ENCODE results near the gene LMAN1L. TPM values are rescaled to one million over a fixed set of nuclear protein-coding genes. Genes with fewer than 3 reads are reported as not detected.
A peak's percentile ranks its signal among the peaks of the same experiment; 100 is the strongest.

Gene LMAN1L
- total RNA-seq, 1 experiment from 2014 or later: not detected

DNA sequence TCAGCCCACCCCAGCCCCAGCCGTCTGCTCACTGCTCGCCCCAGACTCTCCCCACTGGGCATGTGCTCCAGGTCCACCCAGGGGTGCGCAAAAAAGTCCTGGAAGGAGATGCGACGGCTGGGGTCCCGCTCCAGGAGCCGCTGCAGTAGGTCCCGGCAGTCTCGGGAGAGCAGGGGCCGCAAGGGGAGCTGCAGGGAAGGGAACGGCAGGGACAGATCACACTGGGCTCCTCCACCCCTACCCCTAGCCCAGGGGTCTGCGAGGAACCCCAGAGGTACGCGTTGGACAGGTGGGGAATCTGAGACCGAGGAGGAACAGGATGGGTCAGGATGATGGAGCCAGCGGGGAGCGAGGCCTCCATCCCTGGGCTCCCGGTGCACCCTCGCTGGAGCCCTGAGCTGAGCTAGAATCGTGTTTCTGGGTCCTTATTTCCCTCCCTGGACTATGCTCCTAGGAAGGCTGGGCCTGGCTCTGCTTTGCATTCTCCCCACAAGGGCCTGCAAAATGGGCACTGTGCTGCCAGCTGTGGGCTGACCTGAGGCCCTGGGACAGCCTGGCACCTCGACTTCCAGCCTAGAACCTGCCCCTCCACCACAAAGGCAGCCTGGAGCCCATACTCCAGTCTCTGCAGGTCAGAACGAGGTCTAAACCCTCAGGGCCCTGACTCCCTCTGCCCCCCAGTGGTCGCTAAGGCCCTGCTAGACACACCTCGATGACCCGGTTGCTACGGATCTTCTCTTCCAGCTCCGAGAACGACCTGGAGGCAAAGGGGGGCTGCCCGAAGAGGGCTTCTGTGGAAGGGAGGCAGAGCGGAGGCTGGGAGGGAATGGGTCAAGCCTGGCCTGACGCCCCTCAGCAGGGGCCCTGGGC, 27.1 kb downstream of the LMAN1L start:
- ChIA-PET POLR2A (interaction anchor here (1.1 kb wide), 1 partner anchor 80 kb away, joined by 3 read pairs; no protein-coding TSS in a partner anchor), CTCF (interaction anchor here (0.9 to 5.1 kb wide), 10 partner anchors 14 to 208 kb away, joined by 3 to 34 read pairs (median 4); partner anchors contain the start of gene CPLX3)
- Mint-ChIP-seq H3K4me1 (peaks cover 26% of the 10 kb centered on the region), H3K27me3 (ENCODE audit: low read depth) (no peaks in the 10 kb centered on the region), H3K9me3 (no peaks in the 10 kb centered on the region), H3K27ac (peak overlapping the region; percentile 19; the same call in 1 of the 2 replicates), H3K36me3 (peaks cover 3% of the 10 kb centered on the region), H3K4me3 (no peak overlapping the region)
- peak; percentile 56 for DNase-seq (ENCODE audit: low spot score)
- TF ChIP-seq MYBL2 (CRISPR knock-in tag; IDR thresholded peaks at IDR 0.05): no peak
- 0 out of 2 replicates have a peak, but pooled peaks have one; percentile 16 for TF ChIP-seq FOXP1 (CRISPR knock-in tag; IDR thresholded peaks at IDR 0.05; ENCODE audit: borderline replicate concordance)
- no peak; the same call in 1 of the 2 replicates for ATAC-seq

DNA sequence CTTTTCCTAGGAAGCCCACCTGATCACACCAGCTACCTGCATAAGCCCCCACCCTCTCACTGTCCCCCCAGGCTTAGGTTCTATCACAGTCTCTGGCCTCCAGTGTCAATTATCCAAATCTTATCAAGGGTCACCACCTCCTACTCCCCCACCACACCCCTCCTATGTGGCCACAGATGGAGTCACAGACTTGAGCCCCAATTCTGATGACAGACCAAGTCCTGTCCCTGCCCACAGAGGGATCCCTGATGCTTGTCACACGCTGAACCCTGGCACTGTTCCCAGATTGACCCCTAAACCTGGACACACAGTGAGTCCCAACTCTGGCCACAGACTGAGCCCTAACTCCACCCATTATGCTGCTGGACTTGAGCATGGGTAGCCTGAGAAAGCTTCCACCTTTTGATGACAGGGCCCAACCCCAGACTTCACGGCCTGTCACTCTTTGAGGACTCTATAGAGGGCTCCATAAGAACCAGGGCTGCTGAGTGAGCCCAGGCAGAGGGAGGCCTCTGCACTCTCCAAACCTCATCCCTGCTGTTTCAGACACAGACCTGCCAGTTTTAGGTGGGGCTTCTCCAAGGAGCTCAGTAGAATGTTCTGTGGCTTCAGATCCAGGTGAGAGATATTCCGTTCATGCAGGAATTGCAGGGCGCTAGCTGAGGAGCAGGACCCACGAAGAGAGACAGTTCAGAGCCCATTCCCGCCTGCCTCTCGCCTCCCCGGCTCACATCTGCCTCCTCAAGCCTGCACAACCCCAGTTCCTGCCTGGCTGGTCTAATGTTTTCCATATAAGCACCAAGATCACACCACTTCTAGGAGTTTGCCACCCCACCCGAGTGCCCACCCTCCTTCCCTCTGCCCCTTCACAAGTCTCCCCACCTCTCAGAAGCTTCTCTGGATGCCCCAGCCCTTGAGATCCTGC, 28.5 kb downstream of the LMAN1L start:
- no peaks in the 10 kb centered on the region for H3K9me3 Mint-ChIP-seq
- TF ChIP-seq, protein P1, sequence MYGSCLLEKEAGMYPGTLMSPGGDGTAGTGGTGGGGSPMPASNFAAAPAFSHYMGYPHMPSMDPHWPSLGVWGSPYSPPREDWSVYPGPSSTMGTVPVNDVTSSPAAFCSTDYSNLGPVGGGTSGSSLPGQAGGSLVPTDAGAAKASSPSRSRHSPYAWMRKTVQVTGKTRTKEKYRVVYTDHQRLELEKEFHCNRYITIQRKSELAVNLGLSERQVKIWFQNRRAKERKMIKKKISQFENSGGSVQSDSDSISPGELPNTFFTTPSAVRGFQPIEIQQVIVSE (CRISPR knock-in tag; IDR thresholded peaks at IDR 0.05; ENCODE audit: borderline replicate concordance): no peak
- TF ChIP-seq ZBTB21 (CRISPR knock-in tag; IDR thresholded peaks at IDR 0.05; ENCODE audit: borderline replicate concordance): no peak
- TF ChIP-seq, protein P2, sequence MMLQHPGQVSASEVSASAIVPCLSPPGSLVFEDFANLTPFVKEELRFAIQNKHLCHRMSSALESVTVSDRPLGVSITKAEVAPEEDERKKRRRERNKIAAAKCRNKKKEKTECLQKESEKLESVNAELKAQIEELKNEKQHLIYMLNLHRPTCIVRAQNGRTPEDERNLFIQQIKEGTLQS (CRISPR knock-in tag; conservative IDR thresholded peaks at IDR 0.05): no peak
- TF ChIP-seq SP1 (CRISPR knock-in tag; conservative IDR thresholded peaks at IDR 0.05): no peak
- no peak for TF ChIP-seq ERG (CRISPR knock-in tag; IDR thresholded peaks at IDR 0.05)
- ATAC-seq (no peak), DNase-seq (ENCODE audit: low spot score) (no peak)
- POLR2A ChIA-PET: interaction anchor here (1.0 to 1.6 kb wide), 3 partner anchors 18 to 81 kb away, joined by 3 to 8 read pairs (median 4); no protein-coding TSS in a partner anchor
- CTCF ChIA-PET: interaction anchor here (1.0 to 5.1 kb wide), 15 partner anchors 14 to 210 kb away, joined by 3 to 34 read pairs (median 6); partner anchors contain the start of genes CPLX3 and MPI
- H3K4me3 Mint-ChIP-seq: peak overlapping the region; percentile 87
- peaks cover 21% of the 10 kb centered on the region for H3K4me1 Mint-ChIP-seq
- no peaks in the 10 kb centered on the region for H3K27me3 Mint-ChIP-seq (ENCODE audit: low read depth)
- H3K27ac Mint-ChIP-seq: no peak overlapping the region
- H3K36me3 Mint-ChIP-seq: peaks cover 3% of the 10 kb centered on the region

DNA sequence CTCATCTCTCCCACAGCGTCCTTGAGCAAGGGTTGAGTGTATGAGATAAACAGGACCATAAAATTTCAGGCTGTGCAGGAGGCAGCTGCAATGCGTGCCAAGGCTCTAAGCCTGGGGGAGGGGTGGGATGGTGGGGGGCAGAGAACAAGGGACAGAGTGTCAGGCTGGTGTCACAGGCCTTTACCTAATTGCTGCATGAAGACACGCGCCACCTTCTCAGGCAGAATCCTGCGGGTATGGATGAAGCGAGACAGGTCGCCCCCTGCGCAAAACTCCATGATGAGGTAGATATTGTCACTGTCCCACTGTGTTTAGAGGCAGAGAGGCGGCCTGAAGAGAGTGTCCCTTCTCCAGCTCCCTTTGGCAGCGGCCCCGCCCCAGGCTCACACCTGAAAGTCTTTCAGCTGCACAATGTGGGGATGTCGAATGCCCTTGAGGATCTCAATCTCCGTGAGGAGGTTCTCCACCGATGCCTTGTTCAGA, 29.3 kb downstream of the LMAN1L start:
- ATAC-seq (no peak), DNase-seq (ENCODE audit: low spot score) (no peak)
- Mint-ChIP-seq H3K36me3 (peaks cover 3% of the 10 kb centered on the region), H3K27me3 (ENCODE audit: low read depth) (no peaks in the 10 kb centered on the region), H3K9me3 (no peaks in the 10 kb centered on the region), H3K4me3 (peak overlapping the region; percentile 87), H3K4me1 (peaks cover 21% of the 10 kb centered on the region), H3K27ac (peak overlapping the region; percentile 70; the same call in 1 of the 2 replicates)
- CTCF ChIA-PET: interaction anchor here (0.6 to 5.1 kb wide), 24 partner anchors 14 to 211 kb away, joined by 3 to 34 read pairs (median 5); partner anchors contain the start of genes CPLX3, CSK, FAM219B and MPI
- POLR2A ChIA-PET: interaction anchor here (0.6 to 1.6 kb wide), 8 partner anchors 14 to 82 kb away, joined by 3 to 8 read pairs (median 4); partner anchors contain the start of genes CPLX3 and FAM219B
- no peak for TF ChIP-seq SOX15 (CRISPR knock-in tag; IDR thresholded peaks at IDR 0.05)
- TF ChIP-seq, protein P3, sequence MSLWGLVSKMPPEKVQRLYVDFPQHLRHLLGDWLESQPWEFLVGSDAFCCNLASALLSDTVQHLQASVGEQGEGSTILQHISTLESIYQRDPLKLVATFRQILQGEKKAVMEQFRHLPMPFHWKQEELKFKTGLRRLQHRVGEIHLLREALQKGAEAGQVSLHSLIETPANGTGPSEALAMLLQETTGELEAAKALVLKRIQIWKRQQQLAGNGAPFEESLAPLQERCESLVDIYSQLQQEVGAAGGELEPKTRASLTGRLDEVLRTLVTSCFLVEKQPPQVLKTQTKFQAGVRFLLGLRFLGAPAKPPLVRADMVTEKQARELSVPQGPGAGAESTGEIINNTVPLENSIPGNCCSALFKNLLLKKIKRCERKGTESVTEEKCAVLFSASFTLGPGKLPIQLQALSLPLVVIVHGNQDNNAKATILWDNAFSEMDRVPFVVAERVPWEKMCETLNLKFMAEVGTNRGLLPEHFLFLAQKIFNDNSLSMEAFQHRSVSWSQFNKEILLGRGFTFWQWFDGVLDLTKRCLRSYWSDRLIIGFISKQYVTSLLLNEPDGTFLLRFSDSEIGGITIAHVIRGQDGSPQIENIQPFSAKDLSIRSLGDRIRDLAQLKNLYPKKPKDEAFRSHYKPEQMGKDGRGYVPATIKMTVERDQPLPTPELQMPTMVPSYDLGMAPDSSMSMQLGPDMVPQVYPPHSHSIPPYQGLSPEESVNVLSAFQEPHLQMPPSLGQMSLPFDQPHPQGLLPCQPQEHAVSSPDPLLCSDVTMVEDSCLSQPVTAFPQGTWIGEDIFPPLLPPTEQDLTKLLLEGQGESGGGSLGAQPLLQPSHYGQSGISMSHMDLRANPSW (CRISPR knock-in tag; conservative IDR thresholded peaks at IDR 0.05; ENCODE audit: low read depth): no peak
- TF ChIP-seq ERG (CRISPR knock-in tag; IDR thresholded peaks at IDR 0.05): no peak
- TF ChIP-seq, protein P4, sequence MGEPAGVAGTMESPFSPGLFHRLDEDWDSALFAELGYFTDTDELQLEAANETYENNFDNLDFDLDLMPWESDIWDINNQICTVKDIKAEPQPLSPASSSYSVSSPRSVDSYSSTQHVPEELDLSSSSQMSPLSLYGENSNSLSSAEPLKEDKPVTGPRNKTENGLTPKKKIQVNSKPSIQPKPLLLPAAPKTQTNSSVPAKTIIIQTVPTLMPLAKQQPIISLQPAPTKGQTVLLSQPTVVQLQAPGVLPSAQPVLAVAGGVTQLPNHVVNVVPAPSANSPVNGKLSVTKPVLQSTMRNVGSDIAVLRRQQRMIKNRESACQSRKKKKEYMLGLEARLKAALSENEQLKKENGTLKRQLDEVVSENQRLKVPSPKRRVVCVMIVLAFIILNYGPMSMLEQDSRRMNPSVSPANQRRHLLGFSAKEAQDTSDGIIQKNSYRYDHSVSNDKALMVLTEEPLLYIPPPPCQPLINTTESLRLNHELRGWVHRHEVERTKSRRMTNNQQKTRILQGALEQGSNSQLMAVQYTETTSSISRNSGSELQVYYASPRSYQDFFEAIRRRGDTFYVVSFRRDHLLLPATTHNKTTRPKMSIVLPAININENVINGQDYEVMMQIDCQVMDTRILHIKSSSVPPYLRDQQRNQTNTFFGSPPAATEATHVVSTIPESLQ (CRISPR knock-in tag; IDR thresholded peaks at IDR 0.05): no peak
- TF ChIP-seq ZBTB43 (CRISPR knock-in tag; IDR thresholded peaks at IDR 0.05): no peak
- TF ChIP-seq, protein P5, sequence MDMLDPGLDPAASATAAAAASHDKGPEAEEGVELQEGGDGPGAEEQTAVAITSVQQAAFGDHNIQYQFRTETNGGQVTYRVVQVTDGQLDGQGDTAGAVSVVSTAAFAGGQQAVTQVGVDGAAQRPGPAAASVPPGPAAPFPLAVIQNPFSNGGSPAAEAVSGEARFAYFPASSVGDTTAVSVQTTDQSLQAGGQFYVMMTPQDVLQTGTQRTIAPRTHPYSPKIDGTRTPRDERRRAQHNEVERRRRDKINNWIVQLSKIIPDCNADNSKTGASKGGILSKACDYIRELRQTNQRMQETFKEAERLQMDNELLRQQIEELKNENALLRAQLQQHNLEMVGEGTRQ (CRISPR knock-in tag; IDR thresholded peaks at IDR 0.05): no peak
- no peak for TF ChIP-seq USF1 (CRISPR knock-in tag; IDR thresholded peaks at IDR 0.05)
